Lower leg skin (tissue), 4 donors: ENCODE results near the gene GALNT2. TPM values are rescaled to one million over a fixed set of nuclear protein-coding genes. Genes with fewer than 3 reads are reported as not detected.

Source experiments
- DNase-seq, 2 donors: peaks; one replicate each; pipeline ENCODE4 v3.0.0-alpha.2; 2019; ENCODE audit warnings: low spot score in 2 of 2
- H3K4me3 ChIP-seq: fragments of 200-600 bp; sonication (generic); 2 replicates; pipeline ENCODE4 v1.5.1; 2017; ENCODE audit warnings: mild to moderate bottlenecking, low read depth; ENCODE audit not compliant: poor library complexity, severe bottlenecking
- POLR2A ChIP-seq, 2 donors: fragments of 450-650 bp; IDR thresholded peaks; one replicate each; pipeline ENCODE4 v1.6.1; 2016 to 2017; ENCODE audit warnings: antibody characterized with exemption in 2 of 2, mild to moderate bottlenecking in 1 of 2, moderate library complexity in 1 of 2
- WGBS, 2 donors: methylation state at CpG; one replicate each; pipeline ENCODE4 v1.1.5; 2018; 5-methylcytosine and 5-hydroxymethylcytosine counted together
- intact Hi-C: fragments of 100-400 bp; cut with DNase I; formaldehyde crosslinking; loops from one replicate; pipeline ENCODE4 v1.15.0; 2023; ENCODE audit warnings: low total_unique reads
- total RNA-seq, 4 donors: library from RNA; depleted of rRNA; stranded (reverse); fragments of >200 nt; gene quantifications; one replicate each; pipeline ENCODE4 v1.1.0, GENCODE V29; 2016
- TF ChIP-seq, protein P1 (sequence below), 3 donors: fragments of 450-650 bp; IDR thresholded peaks; one replicate each; pipeline ENCODE4 v1.5.1; 2016; ENCODE audit warnings: antibody characterized with exemption in 3 of 3, mild to moderate bottlenecking in 3 of 3, moderate library complexity in 2 of 3

Gene GALNT2
- total RNA-seq, 4 donors from 2014 or later = 11.0 to 31.0 (median 20.2) TPM

DNA sequence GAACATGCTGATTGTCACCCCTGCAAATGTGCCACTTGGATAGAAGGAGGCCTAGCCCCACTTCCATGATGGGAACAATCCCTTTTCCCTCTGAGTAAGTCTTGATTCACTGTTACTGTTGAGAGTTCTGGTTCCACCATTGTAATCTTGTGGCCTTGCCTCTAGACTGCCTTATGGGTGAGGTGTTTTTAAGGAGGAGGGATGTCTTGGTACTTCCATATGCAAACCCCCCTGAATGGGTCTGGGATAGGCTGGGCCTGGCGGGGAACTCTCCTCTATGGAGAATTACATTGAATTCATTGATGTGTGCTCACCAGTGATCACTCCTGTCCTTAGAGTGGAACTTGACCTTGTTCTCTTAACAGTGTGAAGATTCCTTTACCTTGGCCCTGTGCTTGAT is 5.8 kb downstream of the GALNT2 start:
- intact Hi-C loops = no loop called here

DNA sequence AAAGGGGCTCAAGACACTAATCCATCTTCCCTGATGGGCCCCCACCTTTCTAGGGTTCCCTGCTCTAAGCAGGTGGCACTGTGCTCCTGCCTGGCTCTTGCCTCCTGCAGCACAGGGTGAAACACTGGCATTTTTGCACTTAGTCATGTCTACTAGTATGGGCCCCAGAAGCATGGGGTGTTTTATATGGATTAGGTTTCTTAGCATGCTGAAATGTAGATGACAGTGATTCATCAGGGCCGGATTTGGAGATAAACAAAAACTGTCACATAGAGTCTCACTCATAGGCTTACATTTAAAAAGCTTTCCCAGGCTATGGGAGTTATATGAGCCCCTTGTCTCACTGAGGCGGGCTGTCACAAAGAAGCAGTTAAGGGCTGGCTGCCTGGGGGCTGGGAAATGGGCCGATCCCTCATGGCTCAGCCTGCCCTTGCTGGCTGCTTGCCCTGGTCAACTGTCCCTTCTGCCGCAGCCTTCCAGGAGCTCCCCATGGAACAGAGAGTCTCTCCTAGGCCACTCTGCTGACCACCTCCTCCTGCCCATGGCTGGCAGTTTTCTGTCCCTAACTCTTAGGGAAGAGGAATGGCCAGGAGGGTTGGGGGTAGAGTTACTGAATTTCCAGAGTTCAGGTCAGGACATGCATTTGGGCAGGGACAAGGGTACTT is 6.5 kb downstream of the GALNT2 start:
- TF ChIP-seq, protein P1, sequence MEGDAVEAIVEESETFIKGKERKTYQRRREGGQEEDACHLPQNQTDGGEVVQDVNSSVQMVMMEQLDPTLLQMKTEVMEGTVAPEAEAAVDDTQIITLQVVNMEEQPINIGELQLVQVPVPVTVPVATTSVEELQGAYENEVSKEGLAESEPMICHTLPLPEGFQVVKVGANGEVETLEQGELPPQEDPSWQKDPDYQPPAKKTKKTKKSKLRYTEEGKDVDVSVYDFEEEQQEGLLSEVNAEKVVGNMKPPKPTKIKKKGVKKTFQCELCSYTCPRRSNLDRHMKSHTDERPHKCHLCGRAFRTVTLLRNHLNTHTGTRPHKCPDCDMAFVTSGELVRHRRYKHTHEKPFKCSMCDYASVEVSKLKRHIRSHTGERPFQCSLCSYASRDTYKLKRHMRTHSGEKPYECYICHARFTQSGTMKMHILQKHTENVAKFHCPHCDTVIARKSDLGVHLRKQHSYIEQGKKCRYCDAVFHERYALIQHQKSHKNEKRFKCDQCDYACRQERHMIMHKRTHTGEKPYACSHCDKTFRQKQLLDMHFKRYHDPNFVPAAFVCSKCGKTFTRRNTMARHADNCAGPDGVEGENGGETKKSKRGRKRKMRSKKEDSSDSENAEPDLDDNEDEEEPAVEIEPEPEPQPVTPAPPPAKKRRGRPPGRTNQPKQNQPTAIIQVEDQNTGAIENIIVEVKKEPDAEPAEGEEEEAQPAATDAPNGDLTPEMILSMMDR (IDR thresholded peaks at IDR 0.05) = no peak
- TF ChIP-seq POLR2A (IDR thresholded peaks at IDR 0.05) = no peak
- 40 to 48% methylated on average over 4 of the region's 4 CpGs for WGBS, 2 donors
- peak in 1 of 2 donors; percentile 15 for DNase-seq
- intact Hi-C loops = no loop called here
- no peak overlapping the region for H3K4me3 ChIP-seq

More for the DNA sequence above, 5.8 kb downstream of the GALNT2 start:
- TF ChIP-seq, protein P1 (IDR thresholded peaks at IDR 0.05) = no peak
- no peak for TF ChIP-seq POLR2A (IDR thresholded peaks at IDR 0.05)
- no peak overlapping the region for H3K4me3 ChIP-seq
- WGBS, 2 donors = 94 to 100% methylated on average over 1 of the region's 1 CpG
- DNase-seq = peak in 1 of 2 donors; percentile 31

- no peak overlapping the region for H3K4me3 ChIP-seq
- WGBS, 2 donors = 92 to 93% methylated on average over 4 of the region's 4 CpGs
- intact Hi-C loops = no loop called here
- no peak for DNase-seq
- TF ChIP-seq, protein P1 (IDR thresholded peaks at IDR 0.05) = no peak
- no peak for TF ChIP-seq POLR2A (IDR thresholded peaks at IDR 0.05)
Observed at GRCh38 chr1:230074270-230074669, 7.2 kb downstream of the GALNT2 start.

DNA sequence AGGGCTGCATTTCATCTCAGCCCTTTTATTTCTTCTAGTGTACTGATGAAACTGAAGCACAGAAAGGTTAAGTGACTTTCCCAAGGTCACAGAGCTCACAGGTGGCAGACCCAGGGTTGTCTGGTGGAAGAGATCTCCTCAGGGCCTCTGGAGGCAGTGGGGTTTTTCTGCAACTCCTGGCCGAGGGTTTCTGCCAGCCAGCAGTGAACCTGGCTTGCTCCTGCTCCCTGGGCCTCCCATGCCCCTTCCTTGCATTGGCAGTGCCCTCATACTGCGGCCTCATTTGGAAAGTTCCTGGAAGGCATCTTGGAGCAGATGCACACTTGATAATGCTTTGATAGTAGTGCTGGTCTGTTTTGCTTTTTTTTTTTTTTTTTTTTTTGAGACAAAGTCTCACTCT is 7.7 kb downstream of the GALNT2 start:
- TF ChIP-seq POLR2A (IDR thresholded peaks at IDR 0.05) = no peak
- TF ChIP-seq, protein P1 (IDR thresholded peaks at IDR 0.05) = no peak
- H3K4me3 ChIP-seq = no peak overlapping the region
- intact Hi-C loops = no loop called here

GRCh38 chr1:230076121-230076520 is 9.1 kb downstream of the GALNT2 start:
- intact Hi-C loops = no loop called here

More for the DNA sequence above, 7.7 kb downstream of the GALNT2 start:
- no peak for DNase-seq
- WGBS, 2 donors = 72 to 76% methylated on average over 2 of the region's 2 CpGs

More at GRCh38 chr1:230076121-230076520, 9.1 kb downstream of the GALNT2 start:
- WGBS, 2 donors = 89 to 92% methylated on average over 7 of the region's 7 CpGs
- H3K4me3 ChIP-seq = no peak overlapping the region
- no peak for TF ChIP-seq POLR2A (IDR thresholded peaks at IDR 0.05)
- TF ChIP-seq, protein P1 (IDR thresholded peaks at IDR 0.05) = no peak
- DNase-seq = no peak
